Psoas muscle (tissue), 8 donors: Measurements from ENCODE around the gene MME. TPM values are rescaled to one million over a fixed set of nuclear protein-coding genes. Genes with fewer than 3 reads are reported as not detected.

Experiments
- ATAC-seq, 4 donors: fragments of 200-7000 bp; cut with Tn5 transposase; one replicate each; pipeline ENCODE4 v1.9.1; 2020; ENCODE audit warnings: moderate library complexity in 3 of 4, mild to moderate bottlenecking in 2 of 4
- DNase-seq, 2 donors: peaks; one replicate each; pipeline ENCODE4 v3.0.0-alpha.2; 2020
- H3K27ac ChIP-seq: fragments of 200-600 bp; one replicate; pipeline ENCODE4 v1.8.0; 2022
- H3K27me3 ChIP-seq, 3 donors: fragments of 200-600 bp in 1 of 3; one replicate each; pipeline versions ENCODE4 v1.6.1 to v1.8.0; 2013 to 2022; ENCODE audit warnings: low read length in 2 of 3, mild to moderate bottlenecking in 2 of 3, moderate library complexity in 1 of 3; ENCODE audit not compliant: insufficient read depth in 3 of 3
- H3K36me3 ChIP-seq, 2 donors: fragments of 200-600 bp in 1 of 2; one replicate each; pipeline versions ENCODE4 v1.6.1 to v1.8.0; 2013 to 2022; ENCODE audit warnings: low read depth in 1 of 2, mild to moderate bottlenecking in 1 of 2, moderate library complexity in 1 of 2; ENCODE audit not compliant: insufficient read depth in 1 of 2
- H3K4me1 ChIP-seq: fragments of 200-600 bp; one replicate; pipeline ENCODE4 v1.8.0; 2022
- H3K4me3 ChIP-seq: fragments of 200-600 bp; one replicate; pipeline ENCODE4 v1.8.0; 2022; ENCODE audit warnings: mild to moderate bottlenecking
- H3K9me3 ChIP-seq: fragments of 200-600 bp; one replicate; pipeline ENCODE4 v1.8.0; 2022
- WGBS, 3 donors: extraction: QIAGEN DNeasy Blood & Tissue Kit; methylation state at CpG; one replicate each; pipeline versions ENCODE4 v1.1.6 to v1.1.7; 2013; 5-methylcytosine and 5-hydroxymethylcytosine counted together
- intact Hi-C, 2 donors: fragments of 100-400 bp; cut with DNase I; formaldehyde crosslinking; loops; one replicate each; pipeline versions ENCODE4 v1.11.0 to v1.14.2; 2022
- polyA plus RNA-seq, 3 donors: library from polyadenylated mRNA; stranded (reverse); fragments of 200-250 nt; gene quantifications; one replicate each; pipeline ENCODE4 v1.2.3, GENCODE V29; 2013
- total RNA-seq, 4 donors: library from RNA; stranded (reverse); fragmentation: NEBNext Ultra II Directional in 2 of 4; extraction: Animal tissue kit (Norgen Biotek cat#: 25700) in 2 of 4; gene quantifications; one replicate each; pipeline versions ENCODE4 v1.2.1 to v1.2.4, GENCODE V29; 2021 to 2023
- TF ChIP-seq, protein P1 (sequence below): fragments of 200-600 bp; IDR thresholded peaks from one replicate; pipeline ENCODE4 v1.8.0; 2022; ENCODE audit warnings: antibody characterized with exemption
- donor health status: healthy with polysubstance abuse.
- donor health status: DM: no; HTN: no; CAD: no; lungs with moderate emphysema.
- donor health status: Bipolar disorder and iron deficiency.
- donor health status: healthy.
- donor health status: DM: yes; HTN: yes; CAD: no.
- donor health status: DM: no; HTN: no; CAD: no.
- donor health status: DM: no; HTN: no; CAD: no.
- donor health status: DM: yes; HTN: yes; CAD: no.

MME gene
- total and polyA plus RNA-seq, 7 donors, result 10.3 to 44.1 (median 38.5) TPM

DNA sequence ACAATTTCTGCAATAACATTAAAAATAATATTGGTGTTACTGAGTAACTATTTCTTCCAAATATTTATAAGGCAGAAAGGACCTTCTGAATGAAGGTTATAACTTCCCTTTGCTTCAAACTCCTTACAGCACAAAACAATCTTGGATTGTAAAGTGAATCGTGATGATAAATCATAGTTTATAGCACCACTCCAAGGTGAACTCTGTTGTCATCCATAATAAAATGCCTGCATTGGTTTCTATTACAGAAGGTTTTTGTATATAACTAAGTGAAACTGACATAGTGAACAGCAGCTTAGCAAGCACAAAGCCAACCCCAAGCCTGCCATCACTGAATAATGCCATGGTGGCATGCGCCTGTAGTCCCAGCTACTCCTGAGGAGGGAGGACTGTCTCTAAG lies 86.3 kb downstream of the MME start:
- Histone ChIP-seq H3K4me3 (no peak overlapping the region), H3K36me3 (peaks cover 0 to 35% of the 10 kb centered on the region in 2 donors), H3K27me3 (no peaks in the 10 kb centered on the region), H3K9me3 (no peaks in the 10 kb centered on the region), H3K27ac (no peak overlapping the region), H3K4me1 (no peaks in the 10 kb centered on the region)
- intact Hi-C loops, result no loop called here
- 94 to 96% (median 95%) methylated on average over 2 of the region's 2 CpGs for WGBS, 3 donors
- TF ChIP-seq, protein P1, sequence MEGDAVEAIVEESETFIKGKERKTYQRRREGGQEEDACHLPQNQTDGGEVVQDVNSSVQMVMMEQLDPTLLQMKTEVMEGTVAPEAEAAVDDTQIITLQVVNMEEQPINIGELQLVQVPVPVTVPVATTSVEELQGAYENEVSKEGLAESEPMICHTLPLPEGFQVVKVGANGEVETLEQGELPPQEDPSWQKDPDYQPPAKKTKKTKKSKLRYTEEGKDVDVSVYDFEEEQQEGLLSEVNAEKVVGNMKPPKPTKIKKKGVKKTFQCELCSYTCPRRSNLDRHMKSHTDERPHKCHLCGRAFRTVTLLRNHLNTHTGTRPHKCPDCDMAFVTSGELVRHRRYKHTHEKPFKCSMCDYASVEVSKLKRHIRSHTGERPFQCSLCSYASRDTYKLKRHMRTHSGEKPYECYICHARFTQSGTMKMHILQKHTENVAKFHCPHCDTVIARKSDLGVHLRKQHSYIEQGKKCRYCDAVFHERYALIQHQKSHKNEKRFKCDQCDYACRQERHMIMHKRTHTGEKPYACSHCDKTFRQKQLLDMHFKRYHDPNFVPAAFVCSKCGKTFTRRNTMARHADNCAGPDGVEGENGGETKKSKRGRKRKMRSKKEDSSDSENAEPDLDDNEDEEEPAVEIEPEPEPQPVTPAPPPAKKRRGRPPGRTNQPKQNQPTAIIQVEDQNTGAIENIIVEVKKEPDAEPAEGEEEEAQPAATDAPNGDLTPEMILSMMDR, result no peak
- DNase-seq, result no peak
- ATAC-seq, result no peak

DNA sequence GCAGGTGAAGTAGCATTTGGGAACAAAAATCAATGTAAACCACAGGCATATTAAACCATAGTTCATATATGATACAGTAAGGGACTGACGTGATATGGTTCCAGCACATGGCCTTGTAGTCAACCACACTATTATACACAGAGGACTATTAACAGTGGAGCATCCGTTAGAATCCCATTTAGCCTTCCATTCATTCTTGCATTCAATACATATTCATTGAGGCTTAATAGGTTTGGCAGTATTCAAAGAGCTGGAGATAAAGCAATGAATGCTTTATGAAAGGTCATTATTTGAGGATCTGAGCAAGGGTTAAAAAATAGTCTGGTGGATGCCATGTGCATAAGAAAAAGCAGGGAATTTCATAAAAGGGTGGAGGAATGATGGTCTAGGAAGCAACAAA lies 89.1 kb downstream of the MME start:
- no peaks in the 10 kb centered on the region for H3K27me3 ChIP-seq
- no peak for DNase-seq
- H3K4me1 ChIP-seq, result no peaks in the 10 kb centered on the region
- intact Hi-C loops, result no loop called here
- WGBS, 3 donors, result 88 to 96% (median 93%) methylated on average over 2 of the region's 2 CpGs
- peaks cover 0 to 53% of the 10 kb centered on the region in 2 donors for H3K36me3 ChIP-seq
- no peak overlapping the region for H3K27ac ChIP-seq
- no peak for ATAC-seq
- TF ChIP-seq, protein P1, result no peak
- H3K4me3 ChIP-seq, result no peak overlapping the region
- no peaks in the 10 kb centered on the region for H3K9me3 ChIP-seq

- TF ChIP-seq, protein P1, result no peak
- ATAC-seq (no peak), DNase-seq (no peak)
- Histone ChIP-seq H3K27me3 (no peaks in the 10 kb centered on the region), H3K27ac (no peak overlapping the region), H3K4me3 (no peak overlapping the region), H3K36me3 (peaks cover 0 to 32% of the 10 kb centered on the region in 2 donors), H3K9me3 (no peaks in the 10 kb centered on the region), H3K4me1 (no peaks in the 10 kb centered on the region)
- intact Hi-C loops, result no loop called here
- WGBS, 3 donors, result 83 to 92% (median 92%) methylated on average over 1 of the region's 1 CpG
Measured at GRCh38 chr3:155173771-155174170, 93.7 kb downstream of the MME start.

DNA sequence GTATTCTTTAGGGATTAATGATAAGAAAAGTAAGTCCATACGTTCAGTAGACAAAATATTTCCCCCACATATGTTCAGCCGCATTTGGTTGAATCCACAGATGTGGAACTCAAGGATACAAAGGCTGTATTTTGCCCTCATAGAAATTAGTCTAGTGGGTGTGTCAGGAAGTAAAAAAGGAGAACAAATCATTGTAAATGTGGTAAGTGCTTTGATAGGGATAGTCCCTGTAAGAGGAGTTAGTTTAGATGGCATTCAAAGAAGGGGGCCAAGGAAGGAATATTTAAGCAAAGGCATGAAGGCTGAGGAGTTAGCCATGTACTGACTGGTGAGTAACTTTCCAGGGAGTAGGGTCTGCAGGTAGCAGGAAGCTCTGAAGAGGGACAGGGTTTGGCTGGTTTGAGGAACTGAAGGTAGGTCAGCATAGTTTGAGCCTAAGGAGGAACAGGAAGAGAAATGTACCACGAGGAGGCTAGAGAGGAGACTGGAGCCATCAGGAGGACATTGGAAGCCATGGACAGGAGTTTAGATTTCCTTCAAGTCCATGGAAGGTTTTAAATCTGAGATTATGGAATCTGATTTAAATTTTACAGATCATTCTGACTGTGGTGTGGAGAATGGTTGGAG lies 98.8 kb downstream of the MME start:
- Histone ChIP-seq H3K4me3 (no peak overlapping the region), H3K27ac (no peak overlapping the region), H3K27me3 (no peaks in the 10 kb centered on the region), H3K36me3 (no peaks in the 10 kb centered on the region), H3K4me1 (peaks cover 10% of the 10 kb centered on the region), H3K9me3 (no peaks in the 10 kb centered on the region)
- intact Hi-C loops, result no loop called here
- TF ChIP-seq, protein P1, result no peak
- no peak for DNase-seq
- 82 to 89% (median 86%) methylated on average over 3 of the region's 3 CpGs for WGBS, 3 donors
- ATAC-seq, result peak in 1 of 4 donors; percentile 17

GRCh38 chr3:155179437-155179827 lies 99.3 kb downstream of the MME start:
- intact Hi-C loops, result no loop called here

More at GRCh38 chr3:155179437-155179827, 99.3 kb downstream of the MME start:
- no peaks in the 10 kb centered on the region for H3K9me3 ChIP-seq
- no peak overlapping the region for H3K4me3 ChIP-seq
- H3K4me1 ChIP-seq, result peaks cover 10% of the 10 kb centered on the region
- no peaks in the 10 kb centered on the region for H3K36me3 ChIP-seq
- H3K27me3 ChIP-seq, result no peaks in the 10 kb centered on the region
- 45 to 75% (median 59%) methylated on average over 2 of the region's 2 CpGs for whole genome bisulfite sequencing, 3 donors
- ATAC-seq, result peak in 1 of 4 donors; percentile 26
- H3K27ac ChIP-seq, result no peak overlapping the region
- no peak for DNase-seq
- TF ChIP-seq, protein P1, result no peak
